A673 (cell line): Measurements from ENCODE around the gene CLEC3B. TPM values are rescaled to one million over a fixed set of nuclear protein-coding genes. Genes with fewer than 3 reads are reported as not detected.

ENCODE experiments used
- BruUV-seq: library from RNA; stranded (reverse); fragments of 400-500 nt; replicated peaks from 2 replicates; lab custom pipeline; 2021; lab: Mats Ljungman, UMichigan
- CTCF ChIA-PET: fragments of 300-600 bp; sonication (Branson Sonifier 250); formaldehyde crosslinking; loops from one replicate; lab custom pipeline; 2022; ENCODE audit warnings: antibody characterized with exemption; lab: Charles Lee
- POLR2A ChIA-PET: fragments of 300-600 bp; sonication (Branson Sonifier 250); formaldehyde crosslinking; loops from one replicate; lab custom pipeline; 2022; ENCODE audit warnings: antibody characterized with exemption; ENCODE audit not compliant: low non-redundant PET; lab: Charles Lee
- DNase-seq: peaks from one replicate; pipeline ENCODE4 v3.0.0-alpha.2; 2015; ENCODE audit warnings: low spot score
- H3K27ac ChIP-seq: fragments of 200-600 bp; sonication (generic); 2 replicates; pipeline ENCODE4 v1.5.1; 2016; ENCODE audit warnings: mixed run types, low read depth, mild to moderate bottlenecking, mixed read lengths, antibody characterized with exemption, low read length; ENCODE audit not compliant: poor library complexity, severe bottlenecking
- H3K27me3 ChIP-seq: fragments of 200-600 bp; sonication (generic); replicated peaks from 2 replicates; pipeline ENCODE4 v1.6.1; 2017; ENCODE audit warnings: mixed run types, low read depth, mild to moderate bottlenecking, mixed read lengths, antibody characterized with exemption, low read length; ENCODE audit not compliant: insufficient read depth, poor library complexity
- H3K36me3 ChIP-seq: fragments of 200-600 bp; sonication (generic); 2 replicates; pipeline ENCODE4 v1.6.1; 2016; ENCODE audit warnings: mixed run types, mild to moderate bottlenecking, mixed read lengths, antibody characterized with exemption, low read length; ENCODE audit not compliant: insufficient read depth, poor library complexity, severe bottlenecking
- H3K4me1 ChIP-seq: fragments of 200-600 bp; sonication (generic); 2 replicates; pipeline ENCODE4 v1.6.1; 2017; ENCODE audit warnings: mixed run types, mild to moderate bottlenecking, mixed read lengths, antibody characterized with exemption, low read length; ENCODE audit not compliant: insufficient read depth, poor library complexity, severe bottlenecking
- H3K4me3 ChIP-seq: fragments of 200-600 bp; sonication (generic); 2 replicates; pipeline ENCODE4 v1.5.1; 2016; ENCODE audit warnings: low read depth, mixed run types, mild to moderate bottlenecking, mixed read lengths, low read length; ENCODE audit not compliant: poor library complexity, severe bottlenecking
- H3K9me3 ChIP-seq: fragments of 200-600 bp; sonication (generic); 2 replicates; pipeline ENCODE4 v1.6.1; 2016; ENCODE audit warnings: mixed run types, low read depth, mild to moderate bottlenecking, mixed read lengths, antibody characterized with exemption, low read length; ENCODE audit not compliant: poor library complexity, severe bottlenecking
- EZH2 ChIP-seq: fragments of 200-600 bp; sonication (generic); IDR thresholded peaks from 2 replicates; pipeline ENCODE4 v1.6.1; 2017; ENCODE audit warnings: borderline replicate concordance, low read depth, mild to moderate bottlenecking, mixed read lengths, antibody characterized with exemption, low read length; ENCODE audit not compliant: poor library complexity, severe bottlenecking
- intact Hi-C: fragments of 100-400 bp; cut with micrococcal nuclease; formaldehyde crosslinking; loops from one replicate; pipeline ENCODE4 v1.10.0; 2022; ENCODE audit not compliant: unreplicated experiment
- total RNA-seq: library from RNA; stranded (reverse); gene quantifications from 2 replicates; pipeline ENCODE4 v1.2.3, GENCODE V29; 2021
- TF ChIP-seq, protein P1 (sequence below): fragments of 300-800, 200-600 bp; sonication (generic); conservative IDR thresholded peaks from 2 replicates; pipeline ENCODE4 v1.5.1; 2017; ENCODE audit warnings: low read depth, mild to moderate bottlenecking, antibody characterized with exemption, low read length, moderate library complexity, mixed read lengths

Gene CLEC3B
- total RNA-seq, 1 experiment from 2014 or later = 1.0 TPM

DNA sequence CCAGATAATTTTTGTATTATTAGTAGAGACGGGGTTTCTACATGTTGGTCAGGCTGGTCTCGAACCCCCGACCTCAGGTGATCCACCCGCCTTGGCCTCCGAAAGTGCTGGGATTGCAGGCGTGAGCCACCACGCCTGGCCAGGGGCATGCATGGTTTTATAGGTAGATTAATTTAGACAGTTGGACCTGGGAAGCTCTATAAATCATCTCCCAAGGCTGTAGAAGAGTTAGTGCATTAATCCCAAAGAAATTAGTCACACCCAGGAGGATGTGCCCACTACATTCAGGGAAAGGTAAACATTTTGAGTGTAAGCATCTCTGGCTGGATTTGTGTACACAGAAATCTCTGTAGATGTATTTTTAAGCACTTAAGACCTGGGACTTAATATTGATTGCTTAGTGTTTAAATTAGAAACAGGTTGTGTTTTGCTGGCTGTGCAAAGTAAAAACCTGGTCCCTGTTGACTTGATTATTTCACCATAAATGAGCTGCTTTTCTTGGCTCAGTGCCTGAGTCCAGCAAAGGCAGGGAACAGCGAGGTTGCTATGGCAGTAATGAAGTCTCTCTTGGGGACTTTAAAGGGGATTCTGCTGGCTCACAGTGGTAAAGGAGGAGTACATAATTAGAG lies 30.8 kb upstream of the CLEC3B start:
- Histone ChIP-seq H3K4me3 (no peak overlapping the region), H3K9me3 (no peaks in the 10 kb centered on the region), H3K4me1 (peaks cover 44% of the 10 kb centered on the region), H3K36me3 (peaks cover 63% of the 10 kb centered on the region), H3K27me3 (no peaks in the 10 kb centered on the region), H3K27ac (peak overlapping the region; percentile 54)
- intact Hi-C loops = no loop called here
- TF ChIP-seq EZH2 = no peak
- TF ChIP-seq, protein P1, sequence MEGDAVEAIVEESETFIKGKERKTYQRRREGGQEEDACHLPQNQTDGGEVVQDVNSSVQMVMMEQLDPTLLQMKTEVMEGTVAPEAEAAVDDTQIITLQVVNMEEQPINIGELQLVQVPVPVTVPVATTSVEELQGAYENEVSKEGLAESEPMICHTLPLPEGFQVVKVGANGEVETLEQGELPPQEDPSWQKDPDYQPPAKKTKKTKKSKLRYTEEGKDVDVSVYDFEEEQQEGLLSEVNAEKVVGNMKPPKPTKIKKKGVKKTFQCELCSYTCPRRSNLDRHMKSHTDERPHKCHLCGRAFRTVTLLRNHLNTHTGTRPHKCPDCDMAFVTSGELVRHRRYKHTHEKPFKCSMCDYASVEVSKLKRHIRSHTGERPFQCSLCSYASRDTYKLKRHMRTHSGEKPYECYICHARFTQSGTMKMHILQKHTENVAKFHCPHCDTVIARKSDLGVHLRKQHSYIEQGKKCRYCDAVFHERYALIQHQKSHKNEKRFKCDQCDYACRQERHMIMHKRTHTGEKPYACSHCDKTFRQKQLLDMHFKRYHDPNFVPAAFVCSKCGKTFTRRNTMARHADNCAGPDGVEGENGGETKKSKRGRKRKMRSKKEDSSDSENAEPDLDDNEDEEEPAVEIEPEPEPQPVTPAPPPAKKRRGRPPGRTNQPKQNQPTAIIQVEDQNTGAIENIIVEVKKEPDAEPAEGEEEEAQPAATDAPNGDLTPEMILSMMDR = no peak
- ChIA-PET POLR2A (no interaction called here), CTCF (no interaction called here)
- peak; percentile 69 for DNase-seq
- no TSS peak for BruUV-seq

DNA sequence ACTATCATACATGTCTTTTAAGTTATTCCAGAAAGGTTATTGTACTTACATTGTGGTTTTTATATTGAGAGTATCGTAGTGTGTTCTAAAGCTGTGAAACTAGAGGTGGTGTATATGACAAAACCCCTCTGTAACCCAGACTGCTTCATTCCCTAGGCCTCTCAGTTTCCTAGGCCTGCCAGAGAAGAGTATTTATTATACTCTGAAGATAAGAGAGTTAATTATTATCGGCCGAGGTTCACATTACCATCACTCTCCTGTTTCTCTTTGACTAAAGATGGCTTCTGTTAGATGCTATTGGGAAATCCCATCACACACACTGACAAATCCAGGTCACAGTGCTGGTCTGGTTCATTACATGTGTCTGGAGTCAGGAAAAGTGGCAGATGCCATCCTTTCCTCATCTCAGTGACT lies 29.5 kb upstream of the CLEC3B start:
- CTCF ChIA-PET = no interaction called here

DNA sequence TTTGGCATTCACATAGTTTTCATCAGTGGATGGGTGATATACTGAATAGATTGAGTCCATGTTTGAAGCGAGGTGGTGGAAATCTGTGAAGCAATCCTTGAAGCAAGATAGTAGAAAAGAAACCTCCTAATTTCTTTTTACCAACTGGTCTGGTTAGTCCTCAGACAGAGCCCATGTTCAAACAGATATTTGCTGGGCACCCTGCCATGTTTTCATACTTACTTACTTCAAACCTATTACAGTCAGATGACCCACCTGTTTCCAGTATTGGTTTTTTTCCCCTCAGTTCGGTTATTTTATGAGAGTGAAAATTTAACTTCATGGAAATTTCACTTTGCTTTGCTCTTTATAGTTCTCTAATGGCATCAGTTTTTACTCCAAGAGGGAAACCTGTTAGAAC lies 26.3 kb upstream of the CLEC3B start:
- CTCF ChIA-PET = no interaction called here
- Histone ChIP-seq H3K4me3 (no peak overlapping the region), H3K36me3 (peaks cover 73% of the 10 kb centered on the region), H3K4me1 (peaks cover 24% of the 10 kb centered on the region), H3K27ac (no peak overlapping the region), H3K9me3 (no peaks in the 10 kb centered on the region), H3K27me3 (no peaks in the 10 kb centered on the region)
- no peak for TF ChIP-seq EZH2
- TF ChIP-seq, protein P1 = no peak
- POLR2A ChIA-PET = no interaction called here
- BruUV-seq = no TSS peak
- DNase-seq = no peak
- intact Hi-C loops = no loop called here

More for the DNA sequence above, 29.5 kb upstream of the CLEC3B start:
- peak overlapping the region; percentile 16 for H3K27ac ChIP-seq
- no peak for DNase-seq
- peaks cover 61% of the 10 kb centered on the region for H3K36me3 ChIP-seq
- no TSS peak for BruUV-seq
- H3K9me3 ChIP-seq = no peaks in the 10 kb centered on the region
- no peaks in the 10 kb centered on the region for H3K27me3 ChIP-seq
- H3K4me1 ChIP-seq = peaks cover 44% of the 10 kb centered on the region
- POLR2A ChIA-PET = no interaction called here
- TF ChIP-seq, protein P1 = no peak
- no peak for TF ChIP-seq EZH2
- H3K4me3 ChIP-seq = no peak overlapping the region
- intact Hi-C loops = no loop called here
